ENCODE results near the gene ELL.

The ELL gene

DNA sequence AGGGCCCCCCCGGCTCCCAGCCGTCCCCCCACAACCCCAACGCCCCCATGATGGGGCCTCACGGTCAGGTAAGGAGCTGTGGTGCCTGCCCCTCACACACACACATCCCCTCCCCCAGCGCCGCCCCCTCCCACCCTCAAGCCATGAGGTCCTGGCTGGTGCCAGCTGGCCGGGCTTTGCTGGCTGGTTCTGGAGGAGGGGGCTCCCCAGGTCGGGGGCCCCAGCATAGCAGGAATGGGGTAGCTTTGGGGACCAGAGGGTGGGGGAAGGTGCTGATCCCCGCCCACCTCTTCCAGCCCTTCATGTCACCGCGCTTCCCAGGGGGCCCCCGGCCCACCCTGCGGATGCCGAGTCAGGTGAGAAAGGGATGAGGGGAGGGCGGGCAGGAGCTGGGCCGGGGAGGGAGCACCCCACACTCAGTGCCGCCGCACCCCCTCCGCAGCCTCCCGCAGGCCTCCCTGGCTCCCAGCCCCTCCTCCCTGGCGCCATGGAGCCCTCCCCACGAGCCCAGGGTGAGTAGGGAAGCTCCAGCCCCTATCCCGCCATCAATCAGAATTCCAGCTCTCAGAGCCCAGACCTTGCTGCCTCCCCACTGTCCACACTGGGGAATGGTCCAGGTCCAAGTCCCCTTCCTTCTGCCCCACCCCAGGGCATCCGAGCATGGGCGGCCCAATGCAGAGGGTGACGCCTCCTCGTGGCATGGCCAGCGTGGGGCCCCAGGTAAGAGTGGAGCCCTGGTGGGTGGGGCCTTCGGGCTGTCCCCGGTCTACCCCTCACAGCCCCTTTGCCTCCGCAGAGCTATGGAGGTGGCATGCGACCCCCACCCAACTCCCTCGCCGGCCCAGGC, 90.3 kb downstream of the ELL start:
- DNase-seq: no peak

DNA sequence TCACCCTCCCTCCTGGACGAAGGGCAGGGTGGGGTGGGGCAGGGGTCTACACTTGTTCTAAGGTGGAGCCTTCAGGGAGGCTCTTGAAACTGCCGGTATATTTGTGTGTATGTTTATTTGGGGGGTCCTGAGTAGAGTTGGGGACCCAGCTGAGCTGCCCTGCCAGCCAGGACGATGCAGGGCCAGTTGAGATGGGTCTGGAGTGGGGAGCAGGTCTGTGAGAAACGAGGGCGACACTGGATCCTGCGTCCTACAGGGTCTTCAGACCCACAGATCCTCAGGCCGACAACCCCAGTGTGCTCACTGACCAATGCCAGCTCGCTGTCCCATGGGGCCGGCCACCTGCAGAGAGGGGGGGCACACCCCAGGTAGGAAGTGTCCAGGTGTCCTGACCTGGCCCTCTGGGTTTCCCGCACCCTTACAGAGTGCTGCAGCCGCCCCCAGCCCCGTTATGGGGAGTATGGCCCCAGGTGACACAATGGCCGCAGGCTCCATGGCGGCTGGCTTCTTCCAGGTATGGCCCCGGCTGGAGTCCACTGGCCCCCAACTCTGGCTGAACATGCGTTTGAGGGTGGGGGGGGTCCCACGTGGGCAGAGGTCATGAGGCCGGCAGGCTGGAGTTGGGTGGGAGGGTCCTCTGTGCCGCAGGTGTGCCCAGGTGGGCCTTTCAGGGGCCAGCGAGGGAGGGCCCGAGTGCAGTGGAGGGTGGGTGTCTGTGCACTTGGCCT, 91.3 kb downstream of the ELL start:
- no peak for DNase-seq

DNA sequence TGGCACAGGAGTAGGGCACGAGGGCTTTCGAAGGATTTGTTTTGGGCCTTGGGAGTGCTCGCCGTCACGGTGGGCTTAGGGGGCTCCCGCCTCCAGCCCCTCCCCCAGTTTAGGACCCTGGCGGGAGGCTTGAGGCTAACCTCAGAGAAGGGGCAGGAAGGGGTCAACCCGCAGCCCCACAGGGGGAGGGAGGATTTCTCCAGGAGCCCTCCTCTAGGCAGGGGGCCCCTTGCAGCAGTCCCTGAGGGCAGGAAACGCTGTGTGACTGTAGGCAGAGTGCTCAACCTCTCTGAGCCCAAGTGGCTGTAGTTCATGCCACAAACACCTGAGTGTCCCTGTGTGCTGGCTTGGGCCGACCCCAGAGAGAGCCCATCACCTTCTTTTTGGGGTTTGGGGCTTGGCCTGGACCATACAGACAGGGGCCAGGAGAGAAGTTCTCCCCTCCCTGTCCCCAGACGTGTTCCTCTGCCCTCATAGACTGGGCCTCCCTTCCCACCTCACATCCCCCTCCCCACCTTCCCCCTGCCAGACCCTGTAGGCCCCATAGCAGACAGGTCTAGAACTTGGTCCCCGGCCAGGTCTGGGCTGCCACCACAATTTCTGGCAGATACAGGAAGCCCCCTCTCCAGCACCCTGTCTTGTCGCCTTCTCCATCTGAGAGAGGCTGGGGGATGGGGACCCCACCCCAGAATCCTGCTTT, 92.0 kb downstream of the ELL start:
- DNase-seq: no peak

DNA sequence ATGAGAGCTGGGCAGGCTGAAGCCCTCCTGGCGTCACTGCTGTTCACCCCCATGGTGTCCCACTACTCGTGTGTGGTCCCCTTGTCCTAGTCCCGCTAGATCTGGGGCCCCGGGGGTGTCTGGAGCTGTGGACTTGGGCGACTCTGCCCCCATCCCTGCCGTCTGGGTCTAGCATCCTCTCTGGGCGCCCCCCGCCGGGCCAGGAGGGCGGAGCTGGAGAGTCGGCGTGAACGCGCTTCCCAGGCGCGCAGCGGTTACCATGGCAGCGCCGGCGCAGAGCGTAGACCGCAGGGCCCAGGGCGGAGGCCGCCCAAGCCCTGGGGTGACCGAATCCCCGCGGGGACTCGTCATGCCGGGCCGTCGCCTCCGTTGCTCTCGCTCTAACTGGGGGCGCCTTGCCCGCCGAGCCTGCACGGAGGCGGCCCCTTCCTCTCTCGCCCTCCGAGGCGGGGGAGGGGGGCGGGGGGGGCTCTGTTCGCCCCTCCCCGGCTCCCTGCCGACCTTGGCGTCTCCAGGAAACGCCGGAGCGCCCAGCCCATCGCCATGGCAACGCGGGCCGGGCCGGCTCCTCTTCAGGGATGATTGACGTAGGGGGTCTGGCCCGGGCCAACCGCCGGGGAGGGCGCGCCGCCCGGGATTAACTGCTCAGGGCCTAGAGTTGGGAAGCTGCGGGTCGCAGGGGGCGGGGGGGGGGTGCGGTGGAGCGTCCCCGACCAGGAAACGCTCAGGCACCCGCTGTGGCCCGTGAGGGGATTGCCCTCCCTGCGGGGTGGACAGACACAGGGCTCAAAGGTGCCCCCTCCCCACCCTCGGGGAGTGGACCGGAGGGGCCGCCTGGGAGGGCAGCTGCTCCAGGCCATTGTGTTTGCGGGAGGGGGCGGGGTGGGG, 92.8 kb downstream of the ELL start:
- peak; percentile 93 for DNase-seq

GRCh38 chr19:18428173-18428786, 93.6 kb downstream of the ELL start:
- no peak for DNase-seq

DNA sequence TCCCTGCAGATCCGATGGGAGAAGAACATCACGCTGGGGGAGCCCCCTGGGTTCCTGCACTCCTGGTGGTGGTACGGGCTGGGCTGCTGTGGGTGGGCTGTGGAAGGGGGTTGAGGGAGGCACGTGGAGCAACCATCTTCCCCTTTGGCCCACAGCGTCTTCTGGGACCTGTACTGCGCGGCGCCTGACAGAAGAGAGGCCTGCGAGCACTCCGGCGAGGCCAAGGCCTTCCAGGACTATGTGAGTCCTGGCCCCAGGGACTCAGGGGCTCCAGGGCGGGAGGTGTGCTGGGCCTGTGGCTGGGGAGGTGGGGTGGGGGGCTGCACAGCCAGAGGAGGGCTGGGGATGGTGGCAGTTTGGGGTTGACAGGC, 94.1 kb downstream of the ELL start:
- DNase-seq: no peak

DNA sequence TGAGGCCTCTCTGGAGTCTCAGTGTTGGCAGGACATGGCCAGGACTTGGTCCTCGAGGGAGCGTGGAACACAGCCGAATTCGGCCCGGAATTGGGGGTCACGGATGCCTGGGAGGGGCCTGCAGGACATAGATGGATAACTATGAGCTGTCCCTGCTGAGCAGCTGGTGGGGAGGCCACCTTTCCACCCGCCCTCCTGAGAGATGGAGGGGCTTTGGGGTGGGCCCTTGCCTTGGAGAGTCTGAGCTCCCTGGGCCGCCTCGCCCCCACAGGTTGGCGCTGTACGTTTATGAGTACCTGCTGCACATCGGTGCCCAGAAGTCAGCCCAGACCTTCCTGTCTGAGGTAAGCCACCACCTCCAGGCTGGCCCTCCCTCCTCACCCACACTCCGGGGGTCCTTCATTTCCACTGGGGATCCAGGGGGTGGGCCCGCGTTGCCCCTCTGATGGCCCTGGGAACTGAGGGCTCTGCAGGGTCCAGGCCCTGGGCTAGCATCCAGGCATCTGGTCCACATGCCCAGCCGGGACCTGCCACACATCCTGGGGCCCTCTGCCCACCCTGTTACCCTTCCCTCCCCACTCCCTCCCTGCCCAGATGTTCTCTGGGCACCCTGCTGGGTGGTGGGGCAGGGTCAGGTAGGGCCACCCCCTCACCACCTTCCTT, 94.7 kb downstream of the ELL start:
- no peak for DNase-seq

- DNase-seq: no peak
Observed at GRCh38 chr19:18426416-18426767, 95.5 kb downstream of the ELL start.

DNA sequence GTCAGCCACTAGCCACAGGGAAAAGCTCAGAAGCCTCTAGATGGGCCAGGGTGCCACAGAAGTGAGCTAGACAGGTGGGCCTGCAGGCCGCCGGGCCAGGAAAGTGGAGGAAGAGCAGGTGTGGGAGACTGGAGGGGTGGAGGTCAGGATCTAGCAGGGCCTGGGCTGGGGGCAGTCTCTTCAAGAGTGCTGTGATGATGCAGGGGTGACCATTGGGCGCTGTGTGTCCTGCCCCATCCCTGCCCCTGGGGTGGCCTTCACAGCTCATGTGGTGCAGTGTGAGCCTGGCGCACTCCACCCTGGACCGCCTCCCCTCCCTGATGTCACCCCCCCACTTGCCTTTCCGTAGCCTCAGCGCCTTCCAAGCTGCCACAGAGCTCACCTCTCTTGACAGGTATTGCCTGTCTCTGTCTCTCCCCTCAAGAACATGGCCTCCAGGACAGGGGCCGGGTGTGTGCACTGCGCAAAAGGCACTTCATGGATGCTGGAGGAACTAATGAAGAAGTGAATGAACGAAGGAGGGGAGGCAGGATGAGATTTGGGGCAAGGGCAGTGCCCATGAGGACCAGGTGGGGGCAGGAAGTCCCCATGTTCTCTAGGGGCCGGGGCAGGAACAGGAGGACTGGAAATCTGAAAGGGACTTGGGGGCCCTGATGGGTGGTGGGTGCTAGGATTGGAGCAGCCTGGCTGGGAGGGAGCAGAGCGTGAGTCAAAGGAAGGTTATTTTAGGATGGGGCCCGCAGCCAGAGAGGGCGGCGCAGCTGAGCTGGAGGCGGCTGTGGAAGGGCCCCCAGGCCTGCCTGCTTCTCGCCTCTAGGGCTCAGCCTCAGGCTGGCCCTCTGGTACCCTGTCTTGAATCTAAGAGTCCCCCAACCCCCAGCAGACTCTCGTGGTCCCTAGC, 96.1 kb downstream of the ELL start:
- no peak for DNase-seq

- no peak for DNase-seq
Observed at GRCh38 chr19:18424890-18425514, 96.9 kb downstream of the ELL start.

DNA sequence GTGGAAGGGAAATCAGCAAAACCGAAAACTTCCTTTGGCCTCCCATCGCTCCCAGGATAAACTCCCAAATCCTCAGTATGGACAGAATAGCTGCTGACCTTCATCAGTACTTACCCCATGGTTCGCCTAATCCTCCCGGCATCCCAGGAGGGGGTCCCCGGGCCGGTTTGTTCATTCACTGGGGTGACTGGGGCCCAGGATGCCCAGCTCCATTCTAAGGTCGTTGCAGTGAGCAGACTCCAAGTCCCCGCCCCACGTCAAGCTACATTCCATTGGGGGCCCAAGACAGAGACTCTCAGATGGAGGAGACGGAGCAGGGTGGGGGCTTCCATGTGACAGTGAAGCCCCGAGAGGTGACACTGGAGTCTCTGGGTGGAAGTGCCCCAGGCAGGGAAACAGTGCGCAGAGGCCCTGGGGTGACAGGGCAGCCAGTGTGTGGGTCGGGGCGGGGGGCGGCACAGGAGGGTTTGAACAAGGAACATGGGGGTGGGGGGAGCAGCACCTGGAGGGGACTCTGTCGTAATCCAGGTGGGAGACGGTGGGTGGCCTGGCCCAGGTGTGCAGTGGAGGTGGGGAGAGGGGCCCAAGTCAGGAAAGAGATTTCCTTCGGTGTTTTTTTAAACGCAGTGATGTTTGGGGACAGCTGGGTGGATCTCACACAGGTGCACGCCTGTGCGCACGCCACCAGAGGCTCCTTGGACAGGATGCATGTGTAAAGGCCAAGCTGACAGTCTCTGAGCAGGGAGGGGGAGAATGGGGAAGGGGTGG, 97.6 kb downstream of the ELL start:
- no peak for DNase-seq

GRCh38 chr19:18423258-18424020, 98.4 kb downstream of the ELL start:
- no peak for DNase-seq

DNA sequence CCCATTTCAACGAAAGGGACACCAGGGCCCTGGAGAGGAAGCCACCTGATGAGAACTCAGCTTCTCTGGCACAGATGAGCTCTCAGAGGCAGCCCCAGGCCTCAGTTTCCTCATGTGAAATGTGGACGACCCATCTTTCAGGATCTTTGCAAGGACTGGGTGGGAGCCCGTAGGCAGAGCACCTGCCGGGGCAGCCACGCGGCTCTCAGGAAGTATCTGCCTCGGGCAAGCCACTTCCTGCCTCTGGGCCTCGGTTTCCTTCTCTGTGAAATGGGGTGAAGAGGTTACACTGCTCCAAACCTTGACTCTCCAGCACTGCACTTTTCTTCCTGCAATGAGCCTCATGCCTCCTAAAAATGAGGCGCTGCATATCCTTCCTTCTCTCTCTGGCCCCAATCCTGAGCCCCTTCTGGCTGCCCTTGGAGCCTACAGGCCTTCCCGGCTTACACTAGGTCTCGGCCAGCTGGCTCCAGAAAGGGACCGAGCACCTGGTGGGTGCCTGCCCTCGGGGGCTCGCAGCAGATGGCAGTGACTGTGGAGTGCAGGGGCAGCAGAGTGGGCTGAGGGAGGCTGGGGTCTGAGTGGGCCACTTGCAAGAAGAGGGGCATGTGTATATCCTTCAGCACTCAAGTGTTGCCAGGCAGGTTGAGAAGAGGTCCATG, 99.2 kb downstream of the ELL start:
- no peak for DNase-seq

GRCh38 chr19:18421371-18421959, 100.4 kb downstream of the ELL start:
- DNase-seq: no peak

DNA sequence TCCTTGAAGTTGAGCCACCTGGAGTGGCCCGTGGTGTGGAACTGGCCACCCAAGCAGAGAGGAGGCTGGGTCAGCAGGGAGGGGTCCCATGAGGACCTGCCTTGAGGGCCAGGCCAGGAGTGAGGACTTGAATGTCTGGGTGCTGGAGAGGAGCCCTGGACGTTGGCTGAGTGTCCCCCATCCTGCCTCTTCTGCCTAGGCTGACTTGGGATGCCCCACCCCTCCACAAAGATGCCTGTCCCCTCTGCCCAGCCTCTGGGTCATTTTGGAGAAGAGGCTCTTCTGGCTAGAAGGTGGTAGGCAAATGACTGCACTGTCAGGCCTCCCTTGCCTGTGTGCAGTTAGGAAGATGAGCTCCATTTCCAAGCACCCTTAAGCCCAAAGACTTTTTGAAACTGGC, 100.9 kb downstream of the ELL start:
- DNase-seq: no peak

DNA sequence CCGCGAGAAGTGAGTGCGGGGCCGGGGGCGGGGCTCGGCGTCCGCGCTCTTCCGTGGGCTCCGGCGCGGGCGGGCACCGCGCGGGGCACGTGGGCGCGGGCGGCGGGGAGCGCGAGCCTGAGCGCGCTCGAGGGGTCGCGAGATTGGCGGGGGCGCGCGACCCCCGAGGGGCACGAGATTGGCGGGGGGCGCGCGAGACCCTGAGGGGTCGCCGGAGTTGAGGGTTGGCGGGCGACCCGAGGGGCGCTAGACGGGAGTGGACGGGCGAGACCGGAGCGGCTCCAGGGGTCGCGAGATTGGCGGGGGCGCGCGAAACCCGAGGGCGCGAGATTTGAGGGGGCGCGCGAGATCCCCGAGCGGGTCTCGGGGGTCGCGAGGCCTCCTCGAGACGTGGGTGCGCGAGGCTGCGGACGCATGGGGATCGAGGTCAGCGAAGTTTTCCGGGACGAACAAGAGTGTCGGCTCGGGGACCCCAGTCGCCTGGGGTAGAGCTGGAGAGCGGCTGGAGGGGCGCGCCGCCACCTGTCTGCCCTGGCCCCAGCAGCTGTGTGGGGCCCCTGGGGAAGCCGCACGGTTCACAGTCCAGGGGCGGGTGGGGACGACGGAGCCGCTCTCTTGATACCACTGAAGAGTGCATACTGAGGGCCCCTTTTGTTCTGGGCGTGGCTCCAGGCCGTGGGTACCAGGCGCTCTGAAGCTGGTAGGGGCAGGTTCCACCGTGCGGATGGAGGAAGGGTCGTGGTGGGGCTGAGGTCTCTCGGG, 102.0 kb downstream of the ELL start:
- DNase-seq: peak; percentile 43

DNA sequence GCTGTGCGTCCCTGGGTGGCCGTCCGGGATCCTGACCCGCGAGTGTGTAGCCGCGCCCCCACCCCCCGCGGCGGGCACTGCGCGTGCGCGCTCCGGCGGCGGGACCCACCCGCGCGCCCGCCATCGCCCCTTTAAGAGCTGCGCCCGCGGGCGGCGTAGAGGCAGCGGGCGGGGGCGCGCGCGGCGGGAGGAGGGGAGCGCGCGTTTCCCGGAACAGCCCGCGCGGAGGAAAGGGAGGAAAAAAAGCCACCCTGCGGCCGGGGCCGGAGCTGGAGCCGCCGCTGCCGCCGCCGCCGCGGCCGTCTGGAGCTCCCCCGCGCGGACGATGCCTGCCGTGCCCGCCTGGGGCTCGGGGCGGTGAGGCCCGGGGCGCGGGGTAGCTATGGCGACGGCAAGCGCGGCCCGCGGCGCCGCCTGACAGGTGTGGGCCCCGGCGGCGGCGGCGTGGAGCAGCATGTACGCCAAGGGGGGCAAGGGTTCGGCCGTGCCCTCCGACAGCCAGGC, 102.6 kb downstream of the ELL start, which contains the start of gene SSBP4:
TSS of gene SSBP4 (plus strand) at position 204 of the 504 bp plus-strand sequence. CDS start at position 455, 251 bp downstream.
- DNase-seq: peak; percentile 76

Measured in CD4-positive, alpha-beta T cell treated with Interleukin-15 for 1 hour (primary cell).